ENCODE data around the gene ECHS1.
"Not testable (repeated sequence)": the region's sequence is repeated elsewhere in the genome, so short reads cannot be mapped to it uniquely, and the experiment has no call there.

Gene ECHS1

DNA sequence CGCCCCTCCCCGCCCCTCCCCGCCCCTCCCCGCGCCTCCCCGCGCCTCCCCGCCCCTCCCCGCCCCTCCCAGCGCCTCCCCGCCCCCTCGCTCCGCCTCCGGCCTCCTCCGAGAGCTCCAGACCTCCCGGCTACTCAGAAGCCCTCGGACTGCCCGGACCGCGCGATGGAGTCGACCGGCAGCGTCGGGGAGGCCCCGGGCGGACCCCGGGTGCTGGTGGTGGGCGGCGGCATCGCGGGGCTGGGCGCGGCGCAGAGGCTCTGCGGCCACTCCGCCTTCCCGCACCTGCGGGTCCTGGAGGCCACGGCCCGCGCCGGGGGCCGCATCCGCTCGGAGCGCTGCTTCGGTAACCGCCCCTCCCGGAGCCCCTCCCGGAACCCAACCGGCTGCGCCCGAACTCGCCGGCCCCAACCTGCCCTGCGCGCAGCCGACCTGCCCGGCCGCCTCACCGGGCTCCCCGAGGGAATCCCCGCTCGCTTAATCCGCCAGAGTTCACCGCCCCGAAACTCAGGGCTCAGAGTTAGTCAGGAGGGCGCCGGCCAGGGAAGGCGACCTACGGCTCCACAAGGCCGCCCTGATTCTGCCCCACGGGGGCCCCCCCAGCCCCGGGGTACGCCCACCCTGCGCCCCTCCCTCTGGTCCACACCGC, 6.1 kb upstream of the ECHS1 start, which contains the start of gene PAOX:
Gene PAOX, plus strand, starts transcription at position 111 of the 649 bp plus-strand sequence. Its CDS starts 55 bp downstream, at position 166.
- DNase-seq = peak; percentile 80

DNA sequence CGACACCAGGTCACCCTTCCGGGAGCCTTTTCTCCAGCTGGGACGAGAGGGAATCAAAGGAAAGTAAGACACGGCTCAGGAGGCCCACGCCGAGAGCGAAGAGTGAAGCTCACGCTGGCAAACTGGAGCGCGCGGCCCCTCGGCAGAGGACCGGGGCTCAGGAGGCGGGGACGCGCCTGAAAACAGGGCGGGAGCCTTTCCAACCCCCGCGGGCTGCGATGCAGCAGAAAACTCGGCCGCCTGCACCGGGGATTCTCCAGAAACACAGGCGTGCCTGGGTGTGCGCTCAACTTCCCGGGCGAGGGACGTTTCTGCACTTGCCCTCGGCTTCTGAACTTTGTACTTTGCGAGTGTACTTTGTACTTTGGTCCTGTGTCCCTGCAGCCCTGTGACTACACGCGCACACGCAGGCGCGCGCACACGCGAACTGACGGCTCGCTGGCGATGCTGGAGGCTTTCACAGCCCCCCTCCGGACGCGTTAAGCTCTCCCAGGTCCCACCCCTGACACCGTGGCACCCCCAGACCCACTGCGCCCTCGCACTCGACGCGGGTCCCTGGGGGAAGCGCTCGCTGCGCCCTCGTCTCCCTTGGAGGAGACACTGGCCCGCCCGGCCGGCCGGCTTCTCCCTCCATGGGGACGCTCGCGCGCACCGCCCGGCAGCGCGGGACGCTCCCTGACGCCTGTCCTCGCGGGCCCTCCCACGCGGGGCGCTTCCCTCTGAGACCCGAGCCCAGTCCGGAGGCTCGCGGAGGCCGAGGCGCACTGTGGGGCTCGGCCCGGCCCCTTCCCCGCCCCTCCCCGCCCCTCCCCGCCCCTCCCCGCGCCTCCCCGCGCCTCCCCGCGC, 5.3 kb upstream of the ECHS1 start:
- DNase-seq = peak; percentile 91

DNA sequence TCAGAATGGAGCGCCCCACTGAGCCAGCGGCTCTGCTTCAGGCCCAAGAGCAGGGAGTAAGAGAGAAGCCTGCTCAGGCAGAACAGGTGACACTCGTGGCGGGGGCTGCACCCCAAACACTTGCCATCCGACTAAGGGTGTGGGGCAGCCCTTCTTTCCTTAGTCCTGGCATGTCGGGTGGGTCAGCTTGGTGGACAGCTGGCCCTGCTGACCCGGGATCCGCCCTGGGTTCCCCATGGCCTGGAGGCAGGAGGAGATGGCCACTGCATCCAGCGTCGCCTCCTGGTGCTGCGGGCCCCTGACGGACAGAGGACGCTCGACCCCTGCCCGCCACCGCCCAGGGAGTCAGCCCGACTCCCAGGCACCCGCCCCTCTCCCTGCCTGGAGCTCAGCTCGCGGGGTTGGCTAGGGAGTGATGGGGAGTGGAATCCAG, 4.7 kb upstream of the ECHS1 start:
- DNase-seq = no peak

DNA sequence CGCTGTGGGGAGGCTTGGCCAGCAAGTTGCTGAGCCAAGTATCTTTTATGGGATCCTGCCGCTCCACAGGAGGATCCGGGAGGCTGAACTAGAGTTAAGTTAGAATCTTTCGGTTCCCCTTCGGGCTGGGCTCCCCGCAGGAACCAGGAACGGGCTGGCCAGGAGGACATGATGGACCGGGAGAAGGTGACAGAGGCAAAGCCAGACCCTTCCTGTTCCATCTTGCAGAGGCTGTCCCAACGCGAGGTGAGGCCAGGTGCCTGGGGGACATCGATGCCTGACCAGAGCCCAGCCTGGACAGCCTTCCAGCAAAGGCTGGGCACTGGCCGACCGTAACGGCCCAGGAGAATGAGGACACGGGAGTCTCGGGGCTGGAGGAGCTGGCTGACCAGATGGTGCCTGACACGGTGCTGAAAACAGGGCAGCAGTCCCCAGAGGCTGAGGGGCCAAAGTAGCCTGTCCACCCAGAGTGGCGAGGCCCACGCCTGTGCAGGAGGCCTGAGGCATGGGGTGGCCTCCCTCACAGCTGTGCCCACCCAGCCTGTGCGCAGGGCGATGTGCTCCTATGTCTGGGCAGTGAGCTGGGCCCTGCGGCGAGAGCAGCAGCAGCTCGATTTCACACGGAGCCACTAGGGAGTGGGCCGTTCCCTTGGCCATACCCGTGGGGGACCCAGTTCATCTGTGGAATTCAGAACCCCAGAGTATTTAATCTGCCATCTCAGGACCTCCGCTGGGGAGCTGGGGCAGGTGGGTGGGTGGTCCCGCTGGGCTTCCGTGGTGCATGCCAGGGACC, 4.1 kb upstream of the ECHS1 start:
- peak; percentile 31 for DNase-seq

DNA sequence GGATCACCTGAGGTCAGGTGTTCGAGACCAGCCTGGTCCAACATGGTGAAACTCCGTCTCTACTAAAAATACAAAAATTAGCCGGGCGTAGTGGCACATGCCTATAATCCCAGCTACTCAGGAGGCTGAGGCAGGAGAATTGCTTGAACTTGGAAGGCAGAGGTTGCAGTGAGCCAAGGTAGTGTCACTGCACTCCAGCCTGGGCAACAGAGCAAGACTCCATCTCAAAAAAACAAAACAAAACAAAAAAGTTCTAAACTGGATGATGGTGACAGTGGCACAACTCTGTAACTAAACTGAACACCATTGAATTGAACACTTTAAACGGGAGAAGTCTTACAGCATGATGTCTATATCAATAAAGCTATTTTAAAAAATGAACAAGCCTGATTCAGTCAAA, 3.0 kb upstream of the ECHS1 start:
- DNase-seq = not testable (repeated sequence)

GRCh38 chr10:133375357-133376115, 2.4 kb upstream of the ECHS1 start:
- DNase-seq = no peak

- no peak for DNase-seq
These were observed 647 bp downstream of the ECHS1 start for GRCh38 chr10:133372507-133372906.

GRCh38 chr10:133370030-133370786, 2.9 kb downstream of the ECHS1 start:
- DNase-seq = no peak

DNA sequence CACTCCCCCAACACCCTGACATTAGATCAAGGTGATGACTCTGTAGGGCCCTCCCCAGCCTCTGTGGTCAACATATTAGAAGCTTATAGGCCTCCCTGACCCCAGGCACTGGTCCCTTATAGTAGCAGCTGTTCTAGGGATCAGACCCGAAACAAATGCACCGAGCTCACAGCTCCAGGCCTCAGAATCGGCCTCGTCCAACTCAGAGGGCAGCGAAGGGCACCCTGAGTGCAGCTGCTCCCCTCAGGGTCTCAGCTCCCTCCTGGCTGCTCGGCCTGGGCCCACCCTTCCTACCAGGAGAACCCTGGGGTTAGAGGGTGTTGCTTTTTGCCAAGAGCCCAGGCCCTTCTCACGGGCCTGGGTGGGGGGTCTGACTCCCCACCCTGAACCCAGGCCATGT, 5.0 kb downstream of the ECHS1 start:
- DNase-seq = no peak

GRCh38 chr10:133367461-133367860, 5.7 kb downstream of the ECHS1 start:
- DNase-seq = not testable (repeated sequence)

DNA sequence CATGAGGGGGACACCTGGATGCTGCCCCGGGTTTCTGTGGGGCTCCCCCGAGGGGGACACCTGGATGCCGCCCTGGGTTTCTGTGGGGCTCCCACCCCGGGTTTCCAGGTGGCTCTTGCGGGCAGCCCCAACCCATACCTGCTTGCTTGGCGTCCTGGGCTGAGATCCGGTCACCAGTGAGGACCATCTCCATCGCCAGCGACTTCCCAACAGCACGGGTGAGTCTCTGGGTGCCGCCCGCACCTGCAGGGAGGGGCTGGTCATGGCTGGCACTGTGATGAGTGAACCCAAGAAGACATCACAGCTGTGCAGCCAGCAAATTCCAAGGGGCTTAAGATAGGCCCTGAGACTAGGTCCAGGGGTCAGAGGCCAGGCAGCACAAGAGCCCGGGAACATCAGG, 6.4 kb downstream of the ECHS1 start:
- no peak for DNase-seq

- DNase-seq = no peak
These were observed 7.0 kb downstream of the ECHS1 start for GRCh38 chr10:133366130-133366478.

DNA sequence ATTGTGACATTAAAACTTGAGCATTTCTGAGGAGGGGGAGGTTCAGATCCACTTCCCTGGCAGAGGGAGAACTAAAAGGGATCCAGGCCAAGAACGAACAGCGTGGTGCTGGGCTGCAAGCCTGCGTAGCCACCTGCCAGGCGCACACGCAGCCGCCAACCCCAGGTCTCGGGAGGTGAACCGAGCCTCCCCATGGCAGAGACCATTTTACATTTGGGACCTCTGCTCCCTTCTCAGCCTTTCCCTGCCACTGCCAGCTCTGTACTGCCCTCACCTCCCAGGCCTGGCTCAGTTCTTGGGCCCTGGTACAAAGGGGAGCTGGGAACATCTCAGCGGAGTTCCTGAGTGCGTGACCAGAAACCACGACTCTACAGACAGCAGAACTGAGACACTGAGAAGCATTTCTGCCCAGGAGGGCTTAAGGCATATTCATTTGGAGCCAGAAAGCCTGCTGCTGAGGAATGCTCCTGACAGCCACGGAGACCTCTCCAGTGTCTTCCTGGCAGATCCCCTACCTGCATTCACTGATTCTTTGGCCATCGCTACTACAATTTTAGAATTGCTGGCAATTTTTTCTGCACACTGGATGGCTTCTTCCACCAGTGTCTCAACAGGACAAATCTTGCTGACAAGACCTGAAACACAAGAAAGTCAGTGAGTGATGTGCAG, 7.6 kb downstream of the ECHS1 start:
- DNase-seq = no peak

- DNase-seq = no peak
These were observed 8.3 kb downstream of the ECHS1 start for GRCh38 chr10:133364645-133365431.

DNA sequence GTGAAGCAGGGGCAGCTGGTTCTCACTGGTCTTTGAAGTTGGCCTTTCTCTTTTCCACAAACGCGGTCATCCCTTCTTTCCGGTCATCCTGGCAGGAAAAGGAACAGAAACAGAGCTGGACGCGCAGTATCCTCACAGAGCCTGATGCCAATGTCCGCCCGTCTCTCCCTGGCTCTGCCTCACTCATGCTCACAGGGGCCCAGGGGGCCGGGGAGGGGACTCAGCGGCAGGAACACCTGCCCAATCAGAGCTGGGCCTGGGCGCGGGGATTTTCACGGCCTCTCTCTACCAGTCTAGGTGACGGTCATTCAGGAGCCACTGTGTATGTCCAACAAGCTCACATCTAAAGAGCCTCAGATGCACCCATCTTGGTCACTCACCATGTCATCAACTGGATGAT, 10.3 kb downstream of the ECHS1 start:
- DNase-seq = no peak

GRCh38 chr10:133361773-133362441, 11.2 kb downstream of the ECHS1 start:
- no peak for DNase-seq

DNA sequence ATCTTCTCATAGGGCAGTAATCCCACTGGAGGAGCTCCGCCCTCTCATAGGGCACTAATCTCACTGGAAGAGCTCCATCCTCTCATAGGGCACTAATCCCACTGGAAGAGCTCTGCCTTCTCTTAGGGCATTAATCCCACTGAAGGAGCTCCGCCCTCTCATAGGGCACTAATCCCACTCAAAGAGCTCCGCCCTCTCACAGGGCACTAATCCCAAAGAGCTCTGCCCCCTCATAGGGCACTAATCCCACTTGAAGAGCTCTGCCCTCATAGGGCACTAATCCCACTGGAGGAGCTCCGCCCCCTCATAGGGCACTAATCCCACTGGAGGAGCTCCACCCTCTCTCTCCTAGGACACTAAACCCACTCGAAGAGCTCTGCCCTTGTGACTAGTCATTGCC, 11.9 kb downstream of the ECHS1 start:
- no peak for DNase-seq

DNA sequence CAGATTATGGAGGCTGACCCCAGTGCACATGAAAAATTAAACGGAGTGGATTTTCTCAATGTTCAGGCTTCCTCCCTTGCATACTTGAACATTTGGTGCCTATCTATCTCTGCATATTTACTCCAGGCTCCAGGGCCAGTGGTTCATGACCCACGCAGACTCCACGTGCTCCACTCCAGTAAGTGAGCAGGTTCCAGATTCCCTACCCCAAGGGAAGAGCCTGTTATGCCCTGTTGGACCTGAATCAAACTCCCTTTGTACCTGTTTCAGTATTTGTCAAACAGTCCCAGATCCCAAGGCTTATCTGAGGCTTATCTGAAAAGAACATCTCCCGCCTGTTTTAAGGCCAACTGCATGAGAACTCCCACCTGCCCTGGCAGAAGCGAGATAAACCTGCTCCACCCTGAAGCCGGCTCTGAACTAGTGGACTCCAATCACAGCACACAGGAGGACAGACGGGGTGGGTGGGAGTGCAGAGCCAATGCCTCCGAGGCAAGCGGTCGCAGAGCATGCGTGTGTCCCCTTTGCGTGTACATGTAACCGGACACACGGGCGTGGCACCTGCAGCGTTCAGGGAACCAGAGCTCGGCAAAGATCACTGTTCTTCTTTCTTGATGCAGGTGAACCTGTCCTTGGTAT, 13.1 kb downstream of the ECHS1 start:
- DNase-seq = no peak

GRCh38 chr10:133359554-133359971, 13.6 kb downstream of the ECHS1 start:
- no peak for DNase-seq
